HG03159 (cell line): ENCODE data around the gene LMF1.
"Not testable (repeated sequence)": the region's sequence is repeated elsewhere in the genome, so short reads cannot be mapped to it uniquely, and the experiment has no call there.

Source experiments
- ATAC-seq: cut with Tn5 transposase; IDR thresholded peaks from one replicate; pipeline ENCODE4 v1.9.1; 2021; ENCODE audit warnings: mild to moderate bottlenecking, moderate library complexity; ENCODE audit not compliant: unreplicated experiment

LMF1 gene

GRCh38 chr16:839643-840408, 131.0 kb downstream of the LMF1 start:
- no peak for ATAC-seq

GRCh38 chr16:838741-839140, 132.0 kb downstream of the LMF1 start:
- no peak for ATAC-seq

GRCh38 chr16:836822-837221, 134.0 kb downstream of the LMF1 start:
- not testable (repeated sequence) for ATAC-seq

GRCh38 chr16:836221-836620, 134.6 kb downstream of the LMF1 start:
- no peak for ATAC-seq

- ATAC-seq: no peak
Measured at GRCh38 chr16:835373-835772, 135.4 kb downstream of the LMF1 start.

- no peak for ATAC-seq
Measured at GRCh38 chr16:833411-833810, 137.4 kb downstream of the LMF1 start.

GRCh38 chr16:832652-833336, 138.0 kb downstream of the LMF1 start:
- no peak for ATAC-seq

- no peak for ATAC-seq
Measured at GRCh38 chr16:831571-832413, 139.0 kb downstream of the LMF1 start.

- ATAC-seq: no peak
Measured at GRCh38 chr16:830871-831570, 139.8 kb downstream of the LMF1 start.

GRCh38 chr16:830107-830870, 140.5 kb downstream of the LMF1 start:
- ATAC-seq: no peak

GRCh38 chr16:828891-829290, 141.9 kb downstream of the LMF1 start:
- ATAC-seq: no peak

GRCh38 chr16:827513-827912, 143.3 kb downstream of the LMF1 start:
- no peak for ATAC-seq

GRCh38 chr16:825341-826061, 145.3 kb downstream of the LMF1 start:
- no peak for ATAC-seq

- no peak for ATAC-seq
Measured at GRCh38 chr16:824601-825000, 146.2 kb downstream of the LMF1 start.

- ATAC-seq: no peak
Measured at GRCh38 chr16:824194-824593, 146.6 kb downstream of the LMF1 start.

- no peak for ATAC-seq
Measured at GRCh38 chr16:822909-823297, 147.9 kb downstream of the LMF1 start.

GRCh38 chr16:822174-822908, 148.4 kb downstream of the LMF1 start:
- no peak for ATAC-seq

GRCh38 chr16:821751-822150, 149.0 kb downstream of the LMF1 start:
- no peak for ATAC-seq

GRCh38 chr16:820748-821147, 150.0 kb downstream of the LMF1 start:
- no peak for ATAC-seq
